ENCODE results near the gene APIP.

The APIP gene

GRCh38 chr11:34916015-34916842 lies at the start of gene APIP, which contains the start of gene PDHX:
Gene APIP (minus strand): TSS chr11:34916379. CDS start chr11:34916284, 95 bp downstream.
Gene PDHX (plus strand): TSS chr11:34916618. CDS start chr11:34916656, 38 bp downstream.
- DNase-seq (ENCODE audit: low spot score), result peak; percentile 97

DNA sequence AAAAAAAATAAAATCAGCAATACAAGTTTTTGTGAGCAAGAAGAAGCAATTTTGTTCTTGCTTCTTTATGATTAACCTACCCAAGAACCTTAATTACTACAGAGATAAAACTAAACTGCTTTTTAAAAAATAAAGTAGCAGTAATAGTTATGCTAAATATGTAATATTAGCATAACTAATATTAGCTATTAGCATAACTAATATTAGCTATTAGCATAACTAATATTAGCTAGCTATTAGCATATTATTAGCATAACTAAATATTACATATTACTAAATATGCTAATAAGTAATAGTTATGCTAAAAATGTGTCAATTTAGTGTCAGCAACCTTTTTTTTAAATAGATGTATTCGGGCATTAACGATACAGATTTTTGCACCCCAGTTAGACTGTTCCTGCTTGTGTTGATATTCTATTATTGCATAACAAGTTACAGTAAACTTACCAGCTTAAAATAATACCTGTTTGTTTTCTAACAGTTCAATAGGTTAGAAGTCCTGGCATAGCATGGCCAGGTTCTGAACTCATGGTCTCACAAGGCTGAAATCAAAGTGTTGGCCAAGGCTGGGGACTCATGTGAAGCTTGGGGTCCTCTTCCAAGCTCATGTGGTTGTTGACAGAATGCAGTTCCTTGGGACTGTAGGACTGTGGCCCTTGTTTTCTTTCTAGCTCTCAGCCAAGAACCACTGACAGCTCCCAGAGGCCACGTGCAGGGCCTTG lies 48.6 kb upstream of the APIP start:
- DNase-seq (ENCODE audit: low spot score), result no peak

- no peak for DNase-seq (ENCODE audit: low spot score)
Measured at GRCh38 chr11:34963351-34963750, 47.2 kb upstream of the APIP start.

DNA sequence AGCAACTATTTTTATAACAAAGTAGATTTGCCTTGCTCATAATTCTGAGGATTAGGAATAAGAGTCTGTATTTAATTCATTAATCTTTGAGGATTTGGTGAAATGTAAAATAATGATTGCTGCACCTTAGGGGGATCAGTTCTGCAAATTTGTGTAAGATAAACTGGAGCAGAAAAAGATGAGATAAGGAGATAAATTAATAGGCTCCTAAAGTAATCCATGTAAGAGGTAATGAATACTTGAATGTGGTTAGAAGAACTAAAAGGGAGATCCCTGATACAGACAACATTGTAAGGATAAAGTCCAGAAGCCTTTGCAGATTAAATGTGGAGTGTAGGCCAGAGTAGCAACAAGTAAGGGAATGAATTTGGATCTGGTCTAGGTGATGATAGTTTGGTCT lies 45.9 kb upstream of the APIP start:
- no peak for DNase-seq (ENCODE audit: low spot score)

GRCh38 chr11:34960277-34960676 lies 44.1 kb upstream of the APIP start:
- DNase-seq (ENCODE audit: low spot score), result no peak

DNA sequence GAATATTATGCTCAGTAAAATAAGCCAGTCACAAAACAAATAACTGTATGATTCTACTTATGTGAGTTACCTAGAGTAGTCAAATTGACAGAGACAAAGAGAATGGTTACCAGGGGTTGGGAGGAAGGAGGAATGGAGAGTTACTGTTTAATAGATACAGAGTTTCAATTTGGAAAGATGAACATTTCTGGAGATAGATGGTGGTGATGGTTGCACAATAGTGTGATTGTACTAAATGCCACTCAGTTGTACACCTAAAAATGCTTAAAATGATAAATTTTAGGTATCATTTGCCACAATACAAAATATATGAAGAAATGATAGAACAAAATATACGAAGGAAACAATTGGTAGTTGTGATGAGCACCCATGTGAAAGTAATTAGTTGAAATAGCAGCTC lies 43.6 kb upstream of the APIP start:
- no peak for DNase-seq (ENCODE audit: low spot score)

DNA sequence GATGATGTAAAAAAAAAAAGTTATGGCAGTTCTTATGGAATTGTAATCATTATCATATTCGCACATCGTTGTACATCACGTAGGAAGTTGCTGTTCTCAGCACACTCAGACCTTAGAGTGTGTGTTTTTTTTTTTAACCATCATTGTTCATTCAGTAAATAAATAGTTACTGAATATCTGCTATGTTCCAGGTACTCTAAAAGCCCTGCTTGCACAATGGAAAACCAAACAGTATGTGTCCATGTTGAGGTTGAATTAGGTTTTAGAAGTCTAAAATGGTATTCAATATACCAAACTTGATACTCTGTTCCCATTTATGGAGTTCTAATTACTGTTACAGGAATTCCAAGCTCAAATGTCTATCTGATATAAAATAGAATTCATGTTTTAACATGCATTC lies 41.4 kb upstream of the APIP start:
- no peak for DNase-seq (ENCODE audit: low spot score)

- DNase-seq (ENCODE audit: low spot score), result no peak
Measured at GRCh38 chr11:34957206-34957605, 41.0 kb upstream of the APIP start.

DNA sequence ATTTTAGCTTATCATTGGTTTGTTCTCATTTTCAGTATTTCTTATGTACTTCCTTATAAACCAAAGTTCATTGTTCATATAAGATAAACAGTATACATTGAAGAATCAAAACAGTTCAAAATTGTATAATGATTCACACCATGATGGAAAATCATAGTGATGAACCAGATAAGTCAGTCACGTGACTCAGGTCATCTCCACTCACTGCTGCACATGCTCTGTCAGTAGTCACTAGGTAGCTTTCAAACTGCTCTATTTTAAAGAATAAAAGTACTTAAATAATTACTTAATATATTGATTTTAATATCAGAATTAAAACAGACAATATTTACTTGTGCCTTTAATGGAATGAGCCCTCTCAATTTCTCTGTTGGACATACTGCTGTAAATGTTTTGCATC lies 37.8 kb upstream of the APIP start:
- no peak for DNase-seq (ENCODE audit: low spot score)

DNA sequence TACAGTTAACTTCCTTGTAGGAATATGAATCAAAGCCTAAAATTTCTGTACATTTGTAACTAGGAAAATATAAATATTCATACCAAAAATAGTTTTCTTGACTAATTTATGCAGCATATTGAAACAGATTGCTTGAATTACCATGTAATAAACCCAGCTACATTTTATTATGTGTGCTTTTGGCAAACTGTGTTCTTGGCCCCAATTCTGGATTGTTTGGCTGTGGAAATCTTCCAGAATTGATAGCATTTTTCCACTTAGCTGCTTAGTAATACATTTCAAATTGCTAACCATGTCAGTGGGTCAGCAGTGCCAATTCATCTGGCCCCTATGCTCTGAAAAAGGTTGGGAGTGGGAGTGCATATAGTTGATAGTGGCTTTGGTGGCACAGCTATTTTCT lies 32.5 kb upstream of the APIP start:
- DNase-seq (ENCODE audit: low spot score), result no peak

- DNase-seq (ENCODE audit: low spot score), result no peak
Measured at GRCh38 chr11:34944692-34945091, 28.5 kb upstream of the APIP start.

- DNase-seq (ENCODE audit: low spot score), result no peak
Measured at GRCh38 chr11:34941688-34942087, 25.5 kb upstream of the APIP start.

DNA sequence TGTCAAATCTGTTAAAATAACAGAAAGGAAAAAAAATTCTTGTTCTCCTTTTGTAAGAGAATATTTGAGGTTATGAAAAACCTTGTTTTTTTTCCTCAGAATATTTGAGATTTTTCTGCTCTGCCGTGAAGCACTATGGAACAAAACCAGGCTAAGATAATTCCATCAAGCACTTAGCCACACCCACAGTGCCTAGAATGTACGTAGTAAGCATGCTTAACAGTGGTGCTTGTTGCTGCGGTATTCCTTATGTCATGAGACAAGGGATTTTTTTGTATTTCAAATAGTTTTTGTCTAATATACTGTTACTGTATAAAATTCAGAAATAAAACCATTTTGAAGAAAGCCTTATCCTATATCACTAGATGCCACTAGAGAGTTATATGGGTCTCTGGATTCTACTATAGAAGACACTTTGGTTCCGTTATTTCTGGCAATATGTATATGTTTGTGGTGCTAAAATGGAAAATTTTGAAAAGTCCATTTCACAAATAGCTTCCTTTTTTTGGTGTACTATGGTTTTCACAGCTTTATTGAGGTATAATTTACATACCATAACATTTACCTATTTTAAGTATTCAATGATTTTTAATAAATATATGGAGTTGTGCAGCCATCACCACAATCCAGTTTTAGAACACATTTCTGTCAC lies 24.0 kb upstream of the APIP start:
- no peak for DNase-seq (ENCODE audit: low spot score)

DNA sequence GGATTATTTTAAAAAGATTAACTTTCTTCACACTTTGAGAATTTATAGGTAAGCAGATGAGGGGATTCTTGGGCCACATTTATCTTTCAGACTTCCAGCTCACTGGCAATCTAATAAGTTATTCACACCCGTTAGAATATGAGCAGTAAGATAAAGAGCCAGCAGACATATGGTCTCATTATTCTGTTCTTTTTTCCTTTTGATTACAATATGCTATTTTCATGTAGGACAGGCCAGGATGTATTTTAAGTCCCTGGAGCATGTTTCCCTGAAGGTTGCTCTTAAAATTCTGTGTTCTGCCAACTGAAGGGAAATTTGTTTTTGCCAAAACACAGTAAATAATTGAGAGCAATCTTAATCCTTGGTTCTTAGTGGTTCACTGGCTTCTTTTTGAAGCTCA lies 22.4 kb upstream of the APIP start:
- no peak for DNase-seq (ENCODE audit: low spot score)

- DNase-seq (ENCODE audit: low spot score), result no peak
Measured at GRCh38 chr11:34936945-34937629, 20.9 kb upstream of the APIP start.

GRCh38 chr11:34929794-34930763 lies 13.9 kb upstream of the APIP start:
- DNase-seq (ENCODE audit: low spot score), result no peak

DNA sequence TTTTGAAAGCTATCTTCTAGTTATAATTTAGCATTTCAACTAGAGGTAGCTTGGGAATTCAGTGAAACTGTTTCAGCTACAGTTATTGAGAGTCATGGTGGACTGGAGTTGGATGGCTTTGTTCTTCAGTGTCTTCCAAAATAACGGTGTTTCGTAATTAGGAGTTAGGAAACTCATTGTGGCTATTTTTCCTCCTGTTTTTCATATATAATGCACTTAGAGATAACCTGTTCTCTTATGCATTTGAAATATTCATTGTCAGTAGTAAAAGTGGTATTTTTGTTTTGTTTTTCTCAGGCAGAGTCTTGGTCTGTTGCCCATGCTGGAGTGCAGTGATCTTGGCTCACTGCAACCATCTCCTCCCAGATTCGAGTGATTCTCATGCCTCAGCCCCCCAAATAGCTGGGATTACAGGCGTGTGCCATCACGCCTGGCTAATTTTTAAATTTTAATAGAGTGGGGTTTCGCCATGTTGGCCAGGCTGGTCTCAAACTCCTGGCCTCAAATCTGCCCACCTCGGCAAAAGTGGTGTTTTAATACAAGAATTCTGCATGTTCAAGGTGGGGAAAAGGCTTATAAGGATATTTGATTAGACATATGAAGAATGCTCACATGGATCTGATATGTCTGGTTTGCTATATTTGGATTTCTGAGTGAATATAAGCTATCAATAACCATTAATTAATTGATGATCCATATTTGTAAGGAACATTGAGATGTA lies 12.9 kb upstream of the APIP start:
- no peak for DNase-seq (ENCODE audit: low spot score)

GRCh38 chr11:34928268-34928959 lies 12.2 kb upstream of the APIP start:
- DNase-seq (ENCODE audit: low spot score), result no peak

GRCh38 chr11:34926831-34927132 lies 10.6 kb upstream of the APIP start:
- no peak for DNase-seq (ENCODE audit: low spot score)

Data from germinal center (tissue), 1 donor.